H1 (cell line): ENCODE data around the gene WDR27. TPM values are rescaled to one million over a fixed set of nuclear protein-coding genes. Genes with fewer than 3 reads are reported as not detected.

ENCODE experiments used
- CEBPB ChIP-seq: IDR thresholded peaks from 2 replicates; pipeline ENCODE4 v1.6.1; 2012; ENCODE audit warnings: low read depth, low read length
- CHD2 ChIP-seq: IDR thresholded peaks from 2 replicates; pipeline ENCODE4 v1.6.1; 2012; ENCODE audit warnings: low read length, improper control_type of control experiment
- EGR1 ChIP-seq: IDR thresholded peaks from 2 replicates; pipeline ENCODE4 v1.6.1; 2011; ENCODE audit warnings: low read depth, low read length, borderline replicate concordance
- JUND ChIP-seq: IDR thresholded peaks from 2 replicates; pipeline ENCODE4 v1.6.1; 2011; ENCODE audit warnings: mild to moderate bottlenecking, improper control_type of control experiment, low read length
- MAFK ChIP-seq: IDR thresholded peaks from 2 replicates; pipeline ENCODE4 v1.6.1; 2012; ENCODE audit warnings: low read depth, mild to moderate bottlenecking, improper control_type of control experiment, low read length
- polyA plus RNA-seq, 7 experiments: library from polyadenylated mRNA; depleted of rRNA in 3 of 7; stranded (reverse) in 5 of 7; unstranded in 2 of 7; fragments of >200 nt in 5 of 7; fragments of 200-250 nt in 2 of 7; gene quantifications; 1 replicate in 5 of 7; 2 replicates in 1 of 7; 4 replicates in 1 of 7; pipeline versions ENCODE4 v1.2.1 to v1.2.3, GENCODE V29; 2011 to 2013; ENCODE audit warnings: missing spikeins in 2 of 7, mixed read lengths in 2 of 7
- total RNA-seq: library from RNA; stranded (reverse); fragmentation: NEBNext Ultra II Directional; extraction: Animal tissue kit (Norgen Biotek cat#: 25700); gene quantifications from 2 replicates; pipeline ENCODE4 v1.2.1, GENCODE V29; 2021
- TF ChIP-seq, protein P1 (sequence below): IDR thresholded peaks from 2 replicates; pipeline ENCODE4 v1.6.1; 2012; ENCODE audit warnings: low read length, inconsistent platforms

WDR27 gene
- total and polyA plus RNA-seq, 2 of the 8 experiments (the other 6 are each of a cell fraction or from before 2014, with no cell fraction given): 53.6 to 68.6 TPM

- no peak for TF ChIP-seq CHD2
- TF ChIP-seq CEBPB: no peak
- TF ChIP-seq JUND: no peak
- no peak for TF ChIP-seq EGR1
- TF ChIP-seq MAFK: no peak
- TF ChIP-seq, protein P1, sequence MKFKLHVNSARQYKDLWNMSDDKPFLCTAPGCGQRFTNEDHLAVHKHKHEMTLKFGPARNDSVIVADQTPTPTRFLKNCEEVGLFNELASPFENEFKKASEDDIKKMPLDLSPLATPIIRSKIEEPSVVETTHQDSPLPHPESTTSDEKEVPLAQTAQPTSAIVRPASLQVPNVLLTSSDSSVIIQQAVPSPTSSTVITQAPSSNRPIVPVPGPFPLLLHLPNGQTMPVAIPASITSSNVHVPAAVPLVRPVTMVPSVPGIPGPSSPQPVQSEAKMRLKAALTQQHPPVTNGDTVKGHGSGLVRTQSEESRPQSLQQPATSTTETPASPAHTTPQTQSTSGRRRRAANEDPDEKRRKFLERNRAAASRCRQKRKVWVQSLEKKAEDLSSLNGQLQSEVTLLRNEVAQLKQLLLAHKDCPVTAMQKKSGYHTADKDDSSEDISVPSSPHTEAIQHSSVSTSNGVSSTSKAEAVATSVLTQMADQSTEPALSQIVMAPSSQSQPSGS: no peak
These were observed 280.1 kb downstream of the WDR27 start (continued) for GRCh38 chr6:169421586-169422264.
